Head of caudate nucleus (tissue), 42 donors: ENCODE results near the gene MMAB.

Source experiments
- DNase-seq, 42 donors: peaks; one replicate each; pipeline versions ENCODE4 v3.0.0 to v3.0.0-alpha.2; 2020 to 2021; ENCODE audit warnings: mixed read lengths in 7 of 42
- intact Hi-C: fragments of 100-400 bp; cut with DNase I; formaldehyde crosslinking; loops from one replicate; pipeline ENCODE4 v1.15.0; 2022

MMAB gene

DNA sequence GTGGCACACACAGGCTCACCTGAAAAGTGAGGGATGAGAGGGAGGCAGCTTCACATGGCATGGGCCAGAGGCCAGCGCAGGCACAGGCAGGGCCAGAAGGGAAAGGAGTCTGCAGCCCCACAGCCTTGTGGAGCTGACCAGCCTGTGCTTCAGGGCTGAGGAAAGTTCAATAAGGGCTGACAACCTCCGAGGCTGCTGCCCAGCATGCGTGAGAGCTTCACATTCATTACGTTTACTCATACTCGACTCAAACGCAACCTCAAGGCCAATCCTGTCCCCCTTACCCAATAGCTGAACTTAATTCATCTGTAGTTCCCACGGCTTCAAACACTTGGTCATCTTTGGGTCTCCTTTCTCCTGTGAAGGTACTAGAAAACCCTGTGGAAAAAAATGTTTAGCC is 4.8 kb downstream of the MMAB start:
- no peak for DNase-seq
- intact Hi-C loops: no loop called here

DNA sequence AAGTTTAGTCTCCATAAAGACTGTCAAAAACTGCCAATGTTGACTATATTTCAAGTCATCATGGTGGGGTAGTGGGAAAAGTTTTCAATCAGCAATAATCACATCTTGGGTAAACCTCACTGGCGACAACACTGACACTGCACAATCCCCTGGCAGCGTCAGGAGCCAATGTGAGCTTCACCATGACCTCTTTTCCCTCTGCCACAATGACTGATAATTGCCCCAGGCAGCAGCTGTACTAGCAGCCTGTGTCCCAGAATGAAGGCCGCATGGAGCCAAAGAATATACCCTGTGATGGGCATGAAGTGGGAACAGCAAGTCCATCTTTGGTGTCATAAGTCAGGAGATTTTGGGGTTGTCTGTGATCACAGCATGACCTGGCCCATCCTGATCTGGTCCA is 5.3 kb downstream of the MMAB start:
- DNase-seq: no peak
- intact Hi-C loops: no loop called here

DNA sequence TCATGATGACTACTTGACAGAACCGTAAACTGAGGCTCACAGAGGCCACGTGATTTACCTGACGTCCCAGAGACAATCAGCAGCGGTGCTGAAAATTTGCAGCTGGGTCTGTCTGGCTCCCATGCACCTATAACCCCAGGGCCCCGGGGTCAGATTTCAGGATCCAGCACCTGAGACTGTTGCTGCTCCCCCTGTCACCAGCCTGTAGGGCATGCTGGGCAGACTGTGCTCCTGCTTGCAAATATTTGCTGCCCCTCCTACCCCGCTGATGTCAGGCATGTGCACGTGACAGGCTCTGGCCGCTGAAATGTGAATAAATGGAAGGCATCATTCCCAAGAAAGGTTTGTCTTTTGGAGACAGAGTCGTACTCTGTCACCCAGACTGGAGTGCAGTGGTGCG is 6.0 kb downstream of the MMAB start:
- intact Hi-C loops: no loop called here
- DNase-seq: no peak

DNA sequence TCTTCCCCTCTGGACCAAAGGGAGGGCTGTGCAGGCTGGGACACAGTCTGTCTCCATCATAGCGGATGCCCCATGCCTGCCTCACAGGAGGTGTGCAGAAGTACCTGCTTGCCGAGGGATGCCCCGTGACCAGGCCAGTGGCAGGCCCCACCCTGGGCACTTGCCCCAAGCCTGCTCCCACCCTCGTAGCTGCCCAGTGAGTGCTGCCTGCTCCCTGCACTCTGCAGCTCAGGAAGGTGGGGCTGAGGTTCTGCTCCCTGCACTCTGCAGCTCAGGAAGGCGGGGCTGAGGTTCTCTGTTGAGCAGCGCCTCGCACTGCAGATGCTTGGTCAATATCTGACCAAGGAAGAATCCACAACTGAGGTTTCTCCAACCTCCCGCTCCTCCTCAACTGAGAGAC is 6.9 kb downstream of the MMAB start:
- intact Hi-C loops: no loop called here

DNA sequence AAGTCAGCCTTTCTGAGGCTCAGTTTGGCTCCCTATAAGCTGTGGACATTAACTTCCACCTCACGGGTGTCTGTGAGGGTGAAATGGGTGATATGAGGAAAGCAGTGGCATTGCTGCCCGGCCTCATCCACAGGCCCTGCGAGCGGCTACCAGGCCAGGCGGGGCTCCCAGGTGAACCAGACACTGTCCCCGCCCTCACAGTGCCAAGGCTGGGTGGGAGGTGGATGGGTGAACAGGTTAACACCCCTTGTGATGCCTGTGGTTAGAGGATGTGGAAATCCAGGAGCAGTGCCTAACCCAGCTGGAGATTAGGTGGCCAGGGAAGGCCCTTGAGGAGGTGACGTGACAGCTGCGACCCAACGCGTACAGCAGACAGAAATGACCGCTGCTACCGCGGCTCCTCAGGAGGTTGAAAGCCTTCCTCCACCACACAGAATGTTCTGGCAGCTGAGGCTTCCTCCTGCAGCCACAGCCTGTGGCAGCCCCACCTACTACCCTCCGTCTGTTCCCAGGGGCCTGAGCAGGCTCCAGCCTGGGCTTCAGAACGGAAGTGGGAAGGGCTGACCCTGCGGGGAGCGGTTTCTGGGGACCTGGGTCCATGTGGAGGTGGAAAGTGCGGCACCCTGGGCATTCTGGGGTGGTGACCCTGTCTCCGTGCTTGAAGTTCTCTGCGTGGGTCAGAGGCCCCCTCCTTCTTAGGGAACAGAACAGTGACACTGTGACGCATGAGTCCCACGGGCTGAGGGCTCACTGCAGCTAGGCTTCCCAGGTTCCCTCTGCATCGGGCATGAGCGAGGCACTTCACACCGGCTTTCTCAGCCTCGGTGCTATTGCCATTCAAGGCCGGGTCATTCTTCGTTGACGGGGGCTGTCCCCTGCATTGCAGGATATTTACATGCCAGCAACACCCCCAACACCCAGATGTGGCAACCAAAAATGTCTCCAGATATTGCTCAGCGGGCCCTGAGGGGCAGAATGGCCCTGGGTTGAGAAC is 9.7 kb downstream of the MMAB start:
- intact Hi-C loops: no loop called here
- no peak for DNase-seq

More for the DNA sequence above, 6.9 kb downstream of the MMAB start:
- no peak for DNase-seq

DNA sequence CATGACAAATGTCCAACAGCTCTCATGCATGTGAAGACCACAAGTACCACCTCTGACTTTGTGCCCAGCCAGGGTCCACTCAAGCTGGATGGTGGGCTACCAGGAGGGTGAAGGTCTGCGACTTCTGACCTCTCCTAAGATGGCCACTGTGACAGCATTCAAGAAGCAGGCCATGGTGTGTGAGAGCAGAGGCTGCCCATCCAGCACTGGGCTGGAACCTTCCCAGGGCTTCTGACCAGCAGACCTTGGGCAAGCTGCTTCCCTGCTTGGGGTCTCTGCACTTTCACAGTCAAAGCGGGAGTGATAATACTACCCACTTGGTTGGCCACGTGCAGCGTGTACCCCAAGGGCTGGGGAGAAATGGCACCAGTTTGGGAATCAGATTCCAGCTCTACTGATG is 10.4 kb downstream of the MMAB start:
- no peak for DNase-seq
- intact Hi-C loops: no loop called here

DNA sequence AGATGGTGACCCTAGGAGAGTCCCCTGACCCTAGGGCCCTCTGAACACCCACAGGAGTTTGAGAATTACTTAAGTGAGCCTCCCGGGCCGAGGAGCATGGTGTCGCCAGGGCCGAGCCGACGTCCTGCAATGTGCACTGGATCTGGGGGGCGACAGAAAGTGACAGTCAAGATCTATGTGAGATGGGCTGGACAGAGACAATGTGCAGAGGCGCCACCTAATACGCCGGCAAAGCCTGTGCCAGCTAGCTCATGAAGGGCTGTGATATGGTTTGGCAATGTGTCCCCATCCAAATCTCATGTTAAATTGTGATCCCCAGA is 11.6 kb downstream of the MMAB start:
- DNase-seq: no peak

DNA sequence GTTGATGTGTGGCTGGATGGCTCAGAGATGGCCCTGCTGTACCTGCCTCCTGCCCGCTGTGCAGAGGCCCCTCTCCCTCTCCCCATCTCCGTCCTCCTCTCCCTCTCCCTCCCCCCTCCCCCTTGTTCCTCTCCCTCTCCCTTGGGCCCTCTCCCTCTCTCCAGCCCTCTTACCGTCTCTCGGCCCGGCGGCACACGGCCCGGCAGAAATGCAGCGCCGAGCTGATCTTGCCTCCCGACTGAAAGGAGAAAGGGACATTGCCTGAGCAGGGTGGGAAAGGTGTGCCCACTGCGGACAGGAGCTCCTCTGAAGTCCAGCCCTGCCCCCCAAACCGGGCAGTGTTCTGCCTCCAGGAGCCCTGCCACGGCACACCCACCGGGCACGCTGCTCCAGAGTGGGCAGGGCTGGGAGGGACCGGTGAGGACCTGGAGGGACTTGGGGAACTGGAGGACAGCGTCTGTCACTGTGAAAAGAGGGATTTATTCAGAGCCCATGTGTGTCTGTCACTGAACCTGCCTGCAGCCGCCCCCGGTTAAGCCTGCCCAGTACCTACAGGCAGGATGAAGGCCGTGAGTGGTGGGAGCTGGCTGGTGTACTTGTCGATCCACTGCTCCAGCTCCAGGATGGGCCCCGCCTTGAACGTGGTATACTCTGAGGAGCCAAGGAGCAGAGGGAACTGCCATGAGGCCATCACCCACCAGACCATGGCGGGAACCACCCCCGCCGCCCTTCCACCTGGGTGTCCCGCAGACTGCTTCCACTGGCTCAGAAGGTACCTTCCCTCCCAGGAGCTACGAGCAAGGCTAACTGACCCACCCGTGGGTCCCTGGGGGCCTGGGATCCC is 12.2 kb downstream of the MMAB start:
- intact Hi-C loops: no loop called here
- DNase-seq: no peak

More for the DNA sequence above, 11.6 kb downstream of the MMAB start:
- intact Hi-C loops: no loop called here

DNA sequence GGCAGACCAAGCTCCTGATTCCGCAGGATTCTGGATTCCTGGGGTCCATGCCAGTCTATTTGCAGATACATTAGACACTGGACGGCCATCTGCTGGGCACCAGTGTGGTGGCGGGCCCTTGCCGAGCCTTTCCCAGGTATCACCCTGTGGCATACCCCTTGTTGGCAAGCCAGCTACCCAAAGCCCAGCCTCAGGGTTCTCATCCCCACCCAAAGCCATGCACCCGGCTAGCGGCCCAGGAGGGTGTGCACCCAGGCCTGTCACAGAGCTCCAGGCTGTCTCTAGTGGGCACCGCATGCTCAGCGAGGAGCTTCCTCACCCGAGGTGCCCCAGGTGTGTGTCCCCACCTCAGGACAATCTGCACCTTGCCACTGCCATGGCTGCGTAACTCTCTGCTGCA is 13.7 kb downstream of the MMAB start:
- intact Hi-C loops: no loop called here
- DNase-seq: no peak

DNA sequence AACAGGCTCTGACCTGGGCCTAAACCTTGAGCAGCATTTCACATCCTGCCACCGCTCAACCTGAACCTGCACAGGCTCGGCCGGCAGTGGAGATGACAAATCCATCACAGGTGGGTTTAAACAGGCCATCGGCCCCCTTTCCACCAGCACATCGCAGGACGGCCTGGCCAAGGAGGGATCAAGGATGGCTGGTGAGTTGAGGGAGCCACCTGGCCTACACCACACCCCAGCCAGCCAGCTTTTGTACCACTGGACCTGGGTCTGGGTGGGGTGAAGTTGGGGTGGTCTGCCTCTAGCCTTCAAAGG is 14.2 kb downstream of the MMAB start:
- DNase-seq: no peak
- intact Hi-C loops: no loop called here

DNA sequence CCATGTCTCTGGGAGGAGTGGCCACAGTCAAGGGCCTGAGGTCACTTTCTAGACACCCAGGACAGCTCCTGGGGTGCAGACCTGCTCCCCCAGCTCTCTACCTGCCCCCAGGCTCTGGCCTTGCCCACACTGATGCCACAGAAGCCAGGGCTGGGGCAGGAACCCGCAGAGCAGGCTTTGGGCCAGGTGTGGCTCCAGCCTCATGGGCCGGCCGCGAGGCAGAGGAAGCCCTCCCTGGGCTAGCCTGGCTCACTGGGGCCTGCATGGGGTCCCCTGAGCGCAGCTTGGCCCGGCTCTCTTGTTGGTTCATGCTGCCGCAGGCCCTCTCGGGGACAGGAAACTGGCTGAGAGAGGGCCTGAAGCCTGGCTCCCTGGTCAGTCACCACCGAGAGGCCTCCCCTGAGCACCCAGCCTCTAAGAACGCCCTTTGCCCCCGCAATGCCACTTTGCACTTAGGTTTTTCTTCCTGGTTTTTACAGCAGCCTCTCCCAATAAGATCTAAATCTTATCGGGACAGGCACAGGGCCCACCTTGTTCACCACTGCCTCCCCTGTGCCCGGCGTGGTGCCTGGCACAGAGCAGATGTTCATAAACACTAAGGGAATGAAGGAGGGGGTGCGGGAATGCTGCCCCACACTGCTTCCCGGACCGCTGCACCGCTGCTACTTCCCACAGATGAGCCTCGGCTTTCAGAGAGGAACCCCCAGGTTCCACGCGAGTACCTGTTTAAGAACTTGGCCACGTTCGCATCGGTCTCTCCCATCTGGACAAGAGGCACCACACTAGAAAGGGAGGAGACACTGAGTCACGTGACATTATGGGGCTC is 14.7 kb downstream of the MMAB start:
- intact Hi-C loops: no loop called here
- DNase-seq: no peak

DNA sequence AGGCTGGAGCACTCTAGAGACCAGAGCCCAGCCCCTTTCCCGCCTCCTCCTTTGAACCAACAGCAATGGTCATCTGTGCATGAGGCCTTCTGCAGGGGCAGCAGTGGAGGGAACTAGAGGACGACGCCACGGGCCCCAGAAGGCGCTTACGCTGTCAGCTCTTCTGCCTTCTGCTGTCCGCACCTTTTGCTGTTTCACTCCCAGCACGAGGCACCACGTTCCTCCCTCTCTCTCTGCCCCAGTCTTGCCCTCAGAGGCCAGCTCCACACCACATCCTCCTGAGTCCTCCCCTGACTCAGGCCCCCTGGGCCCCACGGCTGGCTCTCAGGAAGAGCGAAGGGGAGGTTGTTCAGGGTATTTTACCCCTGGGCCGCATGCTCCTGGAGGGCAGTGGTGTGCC is 15.5 kb downstream of the MMAB start:
- intact Hi-C loops: no loop called here
- DNase-seq: no peak

DNA sequence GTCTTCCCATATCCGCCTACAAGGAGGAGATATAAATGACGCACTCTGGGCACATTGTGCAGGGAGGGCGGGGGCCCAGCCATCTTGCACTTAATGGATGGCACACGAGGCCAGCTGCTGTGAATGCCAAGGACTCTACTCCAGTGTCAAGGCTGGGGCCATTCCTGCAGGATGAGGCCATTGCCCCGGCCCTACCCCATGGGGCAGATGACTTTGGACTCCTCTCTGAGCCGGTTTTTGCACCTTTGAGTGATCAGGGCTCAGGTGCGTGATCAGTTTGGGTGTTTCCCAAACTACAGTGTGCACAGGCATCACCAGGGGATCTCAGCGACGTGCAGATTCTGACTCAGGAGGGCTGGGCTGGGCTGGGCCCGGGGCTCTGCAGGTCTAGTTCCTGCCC is 16.1 kb downstream of the MMAB start:
- no peak for DNase-seq
- intact Hi-C loops: no loop called here

DNA sequence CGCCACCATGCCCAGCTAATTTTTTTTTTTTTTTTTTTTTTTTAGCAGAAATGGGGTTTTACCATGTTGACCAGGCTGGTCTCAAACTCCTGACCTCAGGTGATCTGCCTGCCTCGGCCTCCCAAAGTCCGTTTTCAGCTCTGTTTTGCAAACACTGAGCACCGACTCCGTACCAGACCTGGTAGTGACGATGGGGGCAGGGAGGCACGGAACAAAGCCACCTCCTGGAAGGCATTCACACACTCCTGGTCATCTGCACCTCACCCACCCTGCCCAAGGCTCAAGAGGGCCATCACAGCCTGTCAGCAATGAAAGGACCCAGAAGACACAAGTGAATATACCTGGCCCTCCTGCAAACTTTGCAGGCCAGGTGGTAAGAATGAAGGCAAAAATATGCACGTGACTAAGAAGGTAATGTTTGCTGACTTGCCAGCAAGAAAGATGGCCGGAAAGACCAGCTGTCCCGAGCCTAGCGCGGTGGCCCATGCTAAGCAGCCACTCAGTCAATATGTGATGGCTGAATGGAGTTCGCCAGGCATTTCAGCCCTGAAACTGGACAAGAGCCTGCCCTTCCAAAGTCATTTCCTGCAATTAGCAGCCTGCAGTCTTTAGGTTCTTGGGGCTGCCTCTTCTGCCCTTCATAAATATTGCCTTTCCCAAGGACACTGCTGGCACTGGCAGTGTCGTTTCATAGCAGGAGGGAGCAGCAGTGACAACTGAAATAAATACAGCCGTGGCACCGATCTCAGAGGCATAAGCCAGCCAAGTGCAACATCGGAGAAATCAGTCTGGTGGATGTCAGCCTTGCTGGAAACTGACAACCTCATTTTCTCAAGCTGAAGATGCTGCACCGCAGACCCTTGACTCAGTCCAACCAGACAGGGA is 17.6 kb downstream of the MMAB start:
- intact Hi-C loops: no loop called here
- peak in 11 of 42 donors; percentile 13 to 64 (median 36) for DNase-seq

DNA sequence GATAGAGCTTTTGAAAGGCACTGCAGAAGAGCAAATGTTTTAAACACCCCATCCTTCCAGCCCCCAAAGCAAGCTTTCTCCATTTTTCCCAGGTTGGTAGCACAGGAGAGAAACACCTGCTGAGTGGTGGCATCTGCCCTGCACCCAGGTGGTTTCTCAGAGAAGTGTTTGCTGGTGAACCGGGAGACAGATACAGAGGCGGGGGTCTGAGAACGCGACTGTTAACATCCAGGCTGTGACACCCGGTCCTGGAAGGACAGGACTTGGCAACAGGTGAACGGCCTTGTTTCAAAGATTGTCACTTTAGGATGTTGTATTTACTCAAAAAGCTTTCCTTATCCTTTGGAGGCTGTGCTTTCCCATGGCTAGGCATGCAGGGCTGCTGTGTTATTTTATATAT is 18.5 kb downstream of the MMAB start:
- DNase-seq: no peak
- intact Hi-C loops: no loop called here

DNA sequence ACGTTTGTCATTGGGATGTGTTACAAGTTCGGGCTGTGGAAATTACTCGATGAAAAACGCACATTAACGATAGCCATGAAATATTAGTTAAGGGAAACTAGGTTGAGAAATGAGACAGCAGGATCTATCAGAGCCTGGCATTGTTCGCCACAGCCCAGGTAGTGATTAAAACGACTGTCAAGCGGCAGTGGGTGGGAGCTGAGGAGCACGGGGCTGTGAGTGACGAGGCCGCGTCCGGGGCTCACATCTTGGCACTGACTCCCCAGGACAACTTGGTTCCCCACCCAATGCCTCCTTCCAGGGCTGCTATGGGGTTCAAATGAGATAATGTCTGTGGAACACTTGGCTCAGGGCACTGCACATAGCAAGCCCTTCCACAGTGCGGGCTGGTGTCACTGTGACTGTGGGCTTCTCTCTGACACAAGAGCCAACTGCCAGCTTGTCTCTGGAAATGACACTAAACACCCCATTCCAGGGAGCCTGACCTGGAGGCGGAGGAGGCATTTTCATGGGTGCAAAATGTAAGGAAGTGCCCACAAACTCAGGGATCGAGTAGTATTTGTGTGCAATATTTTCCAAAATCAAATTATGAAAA is 19.3 kb downstream of the MMAB start:
- no peak for DNase-seq
- intact Hi-C loops: no loop called here

DNA sequence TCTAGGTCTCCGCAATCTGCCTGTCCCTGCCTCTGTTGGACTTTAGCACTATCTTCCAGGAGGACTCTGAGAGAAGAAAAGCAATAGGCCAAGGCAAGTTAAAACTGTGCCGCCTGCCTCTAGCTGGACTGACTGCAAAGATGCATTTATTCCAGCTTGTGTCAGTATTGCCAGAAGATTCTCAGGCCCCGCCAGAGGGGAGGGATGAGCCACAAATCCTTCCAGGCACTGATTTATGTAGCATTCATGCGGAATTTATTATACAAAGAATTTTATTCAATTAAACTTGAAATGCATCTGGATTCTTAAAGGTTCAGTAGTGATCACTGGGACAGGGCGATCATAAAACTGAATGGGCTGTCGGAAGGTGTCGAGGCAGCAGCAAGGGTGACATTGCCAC is 19.8 kb downstream of the MMAB start:
- no peak for DNase-seq
- intact Hi-C loops: no loop called here

DNA sequence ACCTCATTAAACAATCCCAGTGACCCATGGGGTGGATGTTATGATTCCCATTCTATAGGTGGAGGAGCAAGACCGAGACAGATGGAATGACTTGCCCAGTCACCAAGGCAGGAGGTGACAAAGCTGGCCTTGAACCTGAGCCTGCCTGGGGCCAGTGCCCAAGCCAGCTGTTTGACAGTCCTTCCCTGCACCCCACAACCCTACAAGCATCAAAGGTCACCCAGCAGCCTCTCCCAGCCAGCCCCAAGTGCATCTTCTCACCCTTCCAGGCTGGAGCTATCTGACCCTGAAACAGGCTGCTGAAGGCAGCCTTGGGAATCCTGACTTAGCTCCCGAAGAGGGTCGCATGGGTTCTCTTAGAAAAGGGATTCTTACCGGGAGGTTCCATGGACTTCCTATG is 20.3 kb downstream of the MMAB start:
- intact Hi-C loops: no loop called here
- no peak for DNase-seq
